BE2C (cell line): ENCODE measurements around the gene OXCT1.
"Not testable (repeated sequence)": the region's sequence is repeated elsewhere in the genome, so short reads cannot be mapped to it uniquely, and the experiment has no call there.

ENCODE experiments used
- DNase-seq: peaks from one replicate; pipeline ENCODE4 v3.0.0-alpha.2; 2020
- H3K27me3 ChIP-seq: fragments of 250-450 bp; sonication (Bioruptor Pico); 2 replicates; pipeline ENCODE4 v1.5.1; 2020; ENCODE audit warnings: mild to moderate bottlenecking
- H3K36me3 ChIP-seq: fragments of 250-450 bp; sonication (Bioruptor Pico); 2 replicates; pipeline ENCODE4 v1.5.1; 2020; ENCODE audit warnings: mild to moderate bottlenecking
- H3K4me1 ChIP-seq: fragments of 250-450 bp; sonication (Bioruptor Pico); 2 replicates; pipeline ENCODE4 v1.5.1; 2020
- H3K4me3 ChIP-seq: 2 replicates; pipeline ENCODE4 v1.5.1; 2011; ENCODE audit warnings: low read depth, low read length
- H3K9me3 ChIP-seq: fragments of 250-450 bp; sonication (Bioruptor Pico); 2 replicates; pipeline ENCODE4 v1.5.1; 2020
- CTCF ChIP-seq: IDR thresholded peaks from 2 replicates; pipeline ENCODE4 v1.5.1; 2012; ENCODE audit warnings: mild to moderate bottlenecking, low read depth, low read length

Gene OXCT1

GRCh38 chr5:41815261-41815660 lies 55.0 kb downstream of the OXCT1 start:
- no peak for DNase-seq
- no peaks in the 10 kb centered on the region for H3K27me3 ChIP-seq
- no peaks in the 10 kb centered on the region for H3K36me3 ChIP-seq
- no peak overlapping the region for H3K4me3 ChIP-seq
- H3K9me3 ChIP-seq, result no peaks in the 10 kb centered on the region; the same call in 1 of the 2 replicates
- peaks cover 4% of the 10 kb centered on the region; the same call in 1 of the 2 replicates for H3K4me1 ChIP-seq
- no peak for TF ChIP-seq CTCF

GRCh38 chr5:41814306-41814705 lies 55.9 kb downstream of the OXCT1 start:
- not testable (repeated sequence) for H3K27me3 ChIP-seq, H3K4me3 ChIP-seq, H3K9me3 ChIP-seq, H3K36me3 ChIP-seq, DNase-seq, H3K4me1 ChIP-seq

GRCh38 chr5:41812156-41812555 lies 58.1 kb downstream of the OXCT1 start:
- peaks cover 4% of the 10 kb centered on the region; the same call in 1 of the 2 replicates for H3K4me1 ChIP-seq
- no peak overlapping the region for H3K4me3 ChIP-seq
- no peaks in the 10 kb centered on the region for H3K9me3 ChIP-seq
- DNase-seq, result no peak
- H3K36me3 ChIP-seq, result no peaks in the 10 kb centered on the region
- no peak for TF ChIP-seq CTCF
- H3K27me3 ChIP-seq, result no peaks in the 10 kb centered on the region

GRCh38 chr5:41809128-41809527 lies 61.1 kb downstream of the OXCT1 start:
- no peak for DNase-seq
- H3K9me3 ChIP-seq, result no peaks in the 10 kb centered on the region
- H3K27me3 ChIP-seq, result no peaks in the 10 kb centered on the region
- H3K4me1 ChIP-seq, result no peaks in the 10 kb centered on the region
- TF ChIP-seq CTCF, result no peak
- H3K36me3 ChIP-seq, result peaks cover 8% of the 10 kb centered on the region
- no peak overlapping the region for H3K4me3 ChIP-seq

GRCh38 chr5:41808294-41808693 lies 61.9 kb downstream of the OXCT1 start:
- DNase-seq, result no peak
- no peak overlapping the region for H3K4me3 ChIP-seq
- H3K9me3 ChIP-seq, result no peaks in the 10 kb centered on the region
- no peaks in the 10 kb centered on the region for H3K27me3 ChIP-seq
- H3K4me1 ChIP-seq, result no peaks in the 10 kb centered on the region
- no peak for TF ChIP-seq CTCF
- peaks cover 8% of the 10 kb centered on the region for H3K36me3 ChIP-seq

- TF ChIP-seq CTCF, result no peak
- H3K27me3 ChIP-seq, result no peaks in the 10 kb centered on the region
- no peak overlapping the region for H3K4me3 ChIP-seq
- H3K9me3 ChIP-seq, result no peaks in the 10 kb centered on the region
- H3K4me1 ChIP-seq, result peaks cover 29% of the 10 kb centered on the region
- no peak for DNase-seq
- no peaks in the 10 kb centered on the region for H3K36me3 ChIP-seq
These were observed 72.6 kb downstream of the OXCT1 start for GRCh38 chr5:41797662-41798061.

- no peak overlapping the region for H3K4me3 ChIP-seq
- no peak for TF ChIP-seq CTCF
- H3K36me3 ChIP-seq, result no peaks in the 10 kb centered on the region
- no peaks in the 10 kb centered on the region for H3K27me3 ChIP-seq
- no peak for DNase-seq
- no peaks in the 10 kb centered on the region for H3K9me3 ChIP-seq
- peaks cover 33% of the 10 kb centered on the region for H3K4me1 ChIP-seq
These were observed 74.2 kb downstream of the OXCT1 start for GRCh38 chr5:41796061-41796460.
